HG03064 (cell line): ENCODE results near the gene PTPRN2.
"Not testable (repeated sequence)": the region's sequence is repeated elsewhere in the genome, so short reads cannot be mapped to it uniquely, and the experiment has no call there.

Source experiments
- ATAC-seq: cut with Tn5 transposase; IDR thresholded peaks from one replicate; pipeline ENCODE4 v1.9.1; 2021; ENCODE audit warnings: low read depth; ENCODE audit not compliant: unreplicated experiment

PTPRN2 gene

GRCh38 chr7:158295966-158296797 is 291.4 kb downstream of the PTPRN2 start:
- ATAC-seq, result no peak

DNA sequence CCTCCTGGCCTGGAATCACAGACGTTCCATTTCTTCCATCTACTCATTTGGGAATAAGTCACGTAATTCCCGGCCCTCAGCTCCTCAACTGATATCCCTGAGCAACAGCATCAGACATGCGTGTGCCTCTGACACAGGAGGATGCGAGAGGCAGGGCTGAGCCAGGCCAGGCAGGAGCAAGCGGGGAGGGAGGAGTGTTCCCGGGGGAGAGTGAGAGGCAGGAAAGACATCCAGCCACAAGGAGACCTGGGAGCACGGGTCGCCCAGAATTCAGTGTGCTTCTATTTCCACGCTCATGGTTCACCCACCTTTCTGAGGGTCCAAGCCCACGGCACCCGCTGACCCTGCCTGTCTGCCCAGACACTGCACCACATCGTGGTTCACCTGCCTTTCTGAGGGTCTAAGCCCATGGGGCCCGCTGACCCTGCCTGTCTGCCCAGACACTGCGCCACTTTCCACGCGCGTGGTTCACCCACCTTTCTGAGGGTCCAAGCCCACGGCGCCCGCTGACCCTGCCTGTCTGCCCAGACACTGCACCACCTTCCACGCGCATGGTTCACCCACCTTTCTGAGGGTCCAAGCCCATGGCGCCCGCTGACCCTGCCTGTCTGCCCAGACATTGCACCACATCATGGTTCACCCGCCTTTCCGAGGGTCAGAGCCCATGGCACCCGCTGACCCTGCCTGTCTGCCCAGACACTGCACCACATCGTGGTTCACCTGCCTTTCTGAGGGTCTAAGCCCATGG is 293.0 kb downstream of the PTPRN2 start:
- ATAC-seq, result not testable (repeated sequence)

GRCh38 chr7:158292948-158293347 is 294.7 kb downstream of the PTPRN2 start:
- ATAC-seq, result no peak

GRCh38 chr7:158291998-158292397 is 295.6 kb downstream of the PTPRN2 start:
- no peak for ATAC-seq

- ATAC-seq, result no peak
Observed at GRCh38 chr7:158289761-158290523, 297.7 kb downstream of the PTPRN2 start.

DNA sequence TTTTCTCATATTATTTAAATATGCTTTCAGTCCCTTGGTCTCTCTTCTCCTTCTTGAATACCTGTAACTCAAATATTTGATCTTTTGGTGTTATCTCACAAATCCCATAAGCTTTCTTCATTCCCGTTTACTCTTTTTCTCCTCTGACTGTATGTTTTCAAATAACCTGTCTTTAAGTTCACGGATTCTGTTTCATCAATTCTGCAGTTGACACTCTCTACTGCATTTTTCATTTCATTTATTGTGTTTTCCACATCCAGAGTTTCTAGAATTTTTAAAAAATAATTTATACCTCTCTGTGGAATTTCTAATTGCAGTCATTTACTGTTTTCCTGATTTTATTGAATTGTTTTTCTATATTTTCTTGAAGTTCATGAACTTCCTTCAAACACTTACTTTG is 298.4 kb downstream of the PTPRN2 start:
- ATAC-seq, result no peak

- no peak for ATAC-seq
Observed at GRCh38 chr7:158286210-158286609, 301.4 kb downstream of the PTPRN2 start.

- no peak for ATAC-seq
Observed at GRCh38 chr7:158285383-158285770, 302.2 kb downstream of the PTPRN2 start.

- no peak for ATAC-seq
Observed at GRCh38 chr7:158284617-158285382, 302.8 kb downstream of the PTPRN2 start.

GRCh38 chr7:158284121-158284520 is 303.5 kb downstream of the PTPRN2 start:
- ATAC-seq, result no peak

GRCh38 chr7:158283016-158283974 is 304.3 kb downstream of the PTPRN2 start:
- no peak for ATAC-seq

DNA sequence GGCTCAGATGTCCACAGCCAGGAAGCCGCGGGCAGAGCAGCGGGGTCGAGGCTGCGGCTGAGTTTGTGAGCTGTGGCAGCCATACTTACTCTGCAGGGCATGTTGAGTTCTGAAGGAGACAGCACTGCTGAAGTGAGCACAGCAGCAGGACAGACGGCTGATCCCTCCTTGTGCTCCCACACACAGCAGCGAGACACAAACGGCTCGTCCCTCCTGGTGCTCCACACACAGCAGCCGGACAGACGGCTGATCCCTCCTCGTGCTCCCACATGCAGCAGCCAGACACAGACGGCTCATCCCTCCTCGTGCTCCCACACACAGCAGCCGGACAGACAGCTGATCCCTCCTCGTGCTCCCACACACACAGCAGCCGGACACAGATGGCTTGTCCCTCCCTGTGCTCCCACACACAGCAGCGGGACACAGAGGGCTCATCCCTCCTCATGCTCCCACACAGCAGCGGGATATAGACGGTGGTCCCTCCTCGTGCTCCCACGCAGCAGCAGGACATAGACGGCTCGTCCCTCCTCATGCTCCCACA is 305.1 kb downstream of the PTPRN2 start:
- ATAC-seq, result no peak

DNA sequence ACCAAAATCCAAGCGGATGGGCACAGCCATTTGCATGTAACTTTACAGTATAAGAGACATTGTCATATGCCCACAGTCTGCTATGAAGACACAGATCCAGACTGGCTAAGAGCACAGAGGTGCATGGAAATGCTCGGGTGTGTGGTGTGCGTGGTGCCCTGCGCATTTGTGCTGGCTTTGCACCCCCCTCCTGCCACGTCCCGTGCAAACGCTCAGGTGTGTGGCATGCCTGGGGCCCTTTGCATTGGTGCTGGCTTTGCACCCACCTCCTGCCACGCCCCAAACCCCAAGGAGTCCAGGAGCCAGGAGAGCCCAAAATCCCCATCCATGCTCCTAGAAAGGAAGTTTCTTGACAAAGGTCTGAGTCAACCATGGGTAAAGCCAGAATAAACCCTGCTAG is 306.2 kb downstream of the PTPRN2 start:
- no peak for ATAC-seq

DNA sequence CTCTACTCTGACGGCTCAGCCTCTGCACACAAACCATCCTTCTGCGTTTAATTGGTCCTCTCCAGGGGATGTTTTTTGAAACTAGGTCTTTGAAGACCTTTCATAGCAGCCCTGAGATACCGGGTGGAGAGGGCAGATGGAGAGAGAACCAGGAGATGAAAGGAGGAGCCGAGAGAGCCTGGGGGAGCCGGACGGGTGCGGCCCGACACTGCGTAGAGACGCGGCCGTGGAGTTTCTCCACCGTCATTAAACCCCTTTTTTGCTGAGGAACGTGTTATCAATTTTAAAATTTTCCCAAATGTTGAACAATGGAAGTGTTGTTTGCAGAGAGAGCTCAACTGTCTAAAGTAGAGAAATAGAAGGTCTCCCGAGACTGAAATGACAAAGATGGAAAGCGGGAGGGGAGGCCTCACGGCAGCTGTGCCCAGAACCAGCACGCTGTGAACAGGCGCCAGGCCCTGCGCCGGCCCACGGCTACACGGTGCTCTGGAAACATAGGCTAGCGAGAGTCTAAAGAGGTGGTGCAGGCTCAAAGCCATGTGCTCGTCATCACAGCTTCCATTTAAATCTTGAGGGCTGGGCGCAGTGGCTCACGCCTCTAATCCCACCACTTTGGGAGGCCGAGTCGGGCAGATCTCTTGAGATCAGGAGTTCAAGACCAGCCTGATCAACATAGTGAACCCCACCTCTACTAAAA is 307.0 kb downstream of the PTPRN2 start:
- ATAC-seq, result no peak

DNA sequence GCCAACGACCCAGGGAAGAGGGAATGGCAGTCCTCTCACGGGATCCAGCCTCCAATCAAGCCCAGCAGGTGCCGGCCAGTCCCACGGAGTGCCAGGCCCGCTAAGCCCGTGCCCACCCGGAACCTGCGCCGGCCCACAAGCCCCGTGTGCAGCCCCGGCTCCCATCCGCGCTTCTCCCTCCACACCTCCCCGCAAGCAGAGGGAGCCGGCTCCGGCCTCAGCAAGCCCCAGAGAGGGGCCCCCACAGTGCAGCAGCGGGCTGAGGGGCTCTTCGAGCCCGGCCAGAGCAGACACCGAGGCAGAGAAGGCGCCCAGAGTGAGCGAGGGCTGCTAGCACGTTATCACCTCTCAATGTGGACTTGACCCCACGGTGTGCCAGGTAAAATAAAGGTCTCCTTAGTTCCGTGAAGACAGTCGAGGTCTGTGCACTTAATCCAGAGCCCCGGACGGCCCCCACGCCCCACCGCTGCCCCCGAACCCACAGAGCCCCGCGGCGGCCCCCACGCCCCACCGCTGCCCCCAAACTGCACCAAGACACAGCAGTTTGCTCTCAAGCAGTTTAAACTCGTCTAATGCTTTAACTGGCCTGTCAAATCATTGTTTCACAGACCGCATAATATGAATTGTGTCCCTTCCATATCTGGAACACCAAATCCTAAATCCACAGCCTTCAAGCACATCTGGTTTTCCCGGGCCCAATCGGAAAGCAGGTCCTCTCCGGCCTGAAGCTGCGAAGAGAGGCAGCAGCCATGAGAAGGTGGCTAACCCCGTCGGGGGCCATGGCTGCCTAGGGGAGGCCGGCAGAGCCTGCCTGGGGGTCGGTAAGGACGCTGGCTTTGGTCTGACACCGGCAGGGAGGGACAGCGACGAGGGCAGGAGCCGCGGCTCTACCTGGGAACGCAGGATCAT is 307.8 kb downstream of the PTPRN2 start:
- no peak for ATAC-seq

DNA sequence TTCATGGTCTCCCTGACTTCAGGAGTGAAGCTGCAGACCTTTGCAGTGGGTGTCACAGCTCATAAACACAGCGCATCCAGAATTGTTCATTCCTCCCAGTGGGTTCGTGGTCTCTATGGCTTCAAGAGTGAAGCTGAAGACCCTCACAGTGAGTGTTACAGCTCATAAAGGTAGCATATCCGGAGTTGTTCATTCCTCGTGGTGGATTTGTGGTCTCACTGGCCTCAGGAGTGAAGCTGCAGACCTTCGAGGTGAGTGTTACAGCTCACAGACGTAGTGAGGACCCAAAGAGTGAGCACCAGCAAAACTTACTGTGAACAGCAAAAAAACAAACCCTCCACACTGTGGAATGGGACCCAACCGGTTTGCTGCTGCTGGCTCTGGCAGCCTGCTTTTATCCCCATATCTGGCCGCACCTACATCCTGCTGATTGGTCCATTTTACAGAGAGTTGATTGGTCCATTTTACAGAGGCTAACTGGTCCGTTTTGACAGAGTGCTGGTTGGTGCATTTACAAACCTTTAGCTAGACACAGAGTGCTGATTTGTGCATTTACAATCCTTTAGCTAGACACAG is 308.8 kb downstream of the PTPRN2 start:
- ATAC-seq, result no peak
